Adrenal gland (tissue), 5 donors: Measurements from ENCODE around the gene MEF2C.

Source experiments
- CTCF ChIP-seq, 6 experiments: fragments of 450-650 bp in 4 of 6; fragments of 200-600 bp in 2 of 6; sonication (generic) in 1 of 6; IDR thresholded peaks; 1 replicate in 5 of 6; 2 replicates in 1 of 6; pipeline versions ENCODE4 v1.5.1 to v1.8.0; 2016 to 2021; ENCODE audit warnings: antibody characterized with exemption in 6 of 6, mild to moderate bottlenecking in 2 of 6, moderate library complexity in 1 of 6
- POLR2A ChIP-seq, 2 donors: fragments of 450-650 bp; IDR thresholded peaks; one replicate each; pipeline ENCODE4 v1.6.1; 2017; ENCODE audit warnings: antibody characterized with exemption in 2 of 2, mild to moderate bottlenecking in 2 of 2, moderate library complexity in 1 of 2
- donor health status: DM: no; HTN: no; CAD: no.

- TF ChIP-seq POLR2A (IDR thresholded peaks at IDR 0.05) (no peak), CTCF (IDR thresholded peaks at IDR 0.05) (no peak)
These were observed 112.4 kb downstream of the MEF2C start for GRCh38 chr5:88770276-88771257.
